ENCODE results near the gene PDE7B.

- TF ChIP-seq TBL1XR1 (IDR thresholded peaks at IDR 0.05; ENCODE audit: borderline replicate concordance, low read length, partially characterized antibody) (no peak), ZZZ3 (CRISPR knock-in tag; IDR thresholded peaks at IDR 0.05; ENCODE audit: borderline replicate concordance) (no peak), ZBTB7A (CRISPR knock-in tag; IDR thresholded peaks at IDR 0.05) (no peak), KLF9 (CRISPR knock-in tag; IDR thresholded peaks at IDR 0.05; ENCODE audit: low read depth) (no peak), ZNF713 (CRISPR knock-in tag; IDR thresholded peaks at IDR 0.05) (no peak), FOXA1 (IDR thresholded peaks at IDR 0.05) (no peak), FOXA1 (CRISPR knock-in tag; IDR thresholded peaks at IDR 0.05) (no peak), CTCF (CRISPR knock-in tag; IDR thresholded peaks at IDR 0.05) (no peak), ZNF589 (CRISPR knock-in tag; conservative IDR thresholded peaks at IDR 0.05) (no peak), SRF (IDR thresholded peaks at IDR 0.05; ENCODE audit: low read depth, low read length) (no peak), ZNF549 (CRISPR knock-in tag; IDR thresholded peaks at IDR 0.05) (no peak), SYNCRIP (IDR thresholded peaks at IDR 0.05; ENCODE audit: insufficient read depth, low read depth, low read length) (no peak), ZNF335 (CRISPR knock-in tag; IDR thresholded peaks at IDR 0.05) (no peak), ZFY (CRISPR knock-in tag; IDR thresholded peaks at IDR 0.05) (no peak)
These were observed 323.0 kb downstream of the PDE7B start for GRCh38 chr6:136174510-136174909.
